GM12892 (cell line): ENCODE results near the gene KIF4A.
"Not testable (repeated sequence)": the region's sequence is repeated elsewhere in the genome, so short reads cannot be mapped to it uniquely, and the experiment has no call there.

ENCODE experiments used
- DNase-seq: peaks from one replicate; pipeline ENCODE4 v3.0.0; 2011; ENCODE audit not compliant: insufficient read length
- FAIRE-seq: peaks from 2 replicates; lab custom pipeline; 2011; peaks lifted over from hg19 to GRCh38; lab: Jason Lieb, UNC
- POLR2A ChIP-seq: IDR thresholded peaks from 2 replicates; pipeline ENCODE4 v1.6.1; 2011; ENCODE audit warnings: low read depth, low read length, control low read depth
- POLR2AphosphoS5 ChIP-seq: IDR thresholded peaks from 2 replicates; pipeline ENCODE4 v1.6.1; 2011; ENCODE audit warnings: low read depth, low read length, control low read depth
- TAF1 ChIP-seq: IDR thresholded peaks from 2 replicates; pipeline ENCODE4 v1.6.1; 2011; ENCODE audit warnings: low read depth, mild to moderate bottlenecking, control low read depth, low read length, borderline replicate concordance

The KIF4A gene

GRCh38 chrX:70352496-70352895, 62.6 kb downstream of the KIF4A start:
- no peak for TF ChIP-seq POLR2AphosphoS5
- TF ChIP-seq POLR2A, result no peak
- no peak for TF ChIP-seq TAF1
- FAIRE-seq (no peak), DNase-seq (no peak)

DNA sequence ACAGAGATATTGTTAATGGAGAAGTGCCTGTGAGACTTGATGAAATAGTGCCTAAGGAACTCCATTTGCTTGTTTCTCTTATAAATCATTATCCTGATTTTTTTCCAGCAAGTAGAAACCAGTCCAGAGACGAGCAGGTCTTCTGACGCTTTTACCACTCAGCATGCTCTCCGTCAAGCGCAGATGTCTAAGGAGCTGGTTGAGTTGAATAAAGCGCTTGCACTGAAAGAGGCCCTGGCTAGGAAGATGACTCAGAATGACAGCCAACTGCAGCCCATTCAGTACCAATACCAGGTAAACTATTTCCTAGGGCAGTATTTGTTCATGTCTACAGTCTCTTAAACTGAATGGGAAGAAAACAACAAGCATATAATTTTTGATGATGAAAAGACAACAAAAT, 63.6 kb downstream of the KIF4A start:
- DNase-seq (no peak), FAIRE-seq (no peak)
- no peak for TF ChIP-seq TAF1

DNA sequence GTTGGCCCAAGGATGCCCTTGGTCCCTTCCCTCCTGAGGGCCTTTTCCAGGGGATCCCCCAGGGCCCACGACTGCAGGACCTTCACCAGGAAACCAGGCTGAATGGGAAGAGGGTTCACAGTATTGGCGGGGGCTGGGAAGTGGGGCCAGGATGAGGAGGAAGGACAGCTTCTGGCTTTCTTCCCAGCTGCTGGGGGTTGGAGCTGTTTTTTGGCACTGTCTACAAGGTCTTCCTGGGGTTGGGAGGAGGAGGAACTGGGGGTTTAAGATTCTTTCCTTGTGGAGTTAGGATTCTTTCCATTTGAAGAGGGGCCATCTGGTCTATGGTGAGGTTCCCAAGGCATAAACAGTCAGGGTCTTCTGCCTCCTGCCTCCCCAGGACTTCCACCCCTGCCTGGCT, 64.8 kb downstream of the KIF4A start:
- no peak for TF ChIP-seq POLR2A
- TF ChIP-seq TAF1, result no peak
- no peak for TF ChIP-seq POLR2AphosphoS5
- FAIRE-seq, result no peak
- no peak for DNase-seq

DNA sequence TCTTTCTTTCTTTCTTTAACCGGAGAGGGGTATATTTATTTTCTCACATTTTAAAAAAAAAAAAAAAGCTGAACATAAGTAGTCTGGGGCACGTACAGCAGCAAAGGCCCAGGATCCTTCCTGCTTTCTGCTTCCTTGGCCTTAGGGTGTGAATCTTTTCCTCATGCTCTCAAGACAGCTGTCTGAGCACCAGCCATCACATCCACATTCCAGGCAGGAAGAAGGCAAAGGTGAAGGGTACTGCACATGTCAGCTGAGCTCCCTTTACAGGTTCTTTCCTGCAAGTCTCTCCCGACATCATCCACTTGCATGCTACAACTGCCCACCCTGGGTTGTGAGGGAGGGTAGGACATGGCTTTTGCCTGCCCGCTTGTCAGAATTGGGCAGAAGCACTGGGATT, 69.6 kb downstream of the KIF4A start:
- FAIRE-seq, result no peak
- no peak for DNase-seq
- no peak for TF ChIP-seq POLR2AphosphoS5
- no peak for TF ChIP-seq POLR2A
- TF ChIP-seq TAF1, result no peak

DNA sequence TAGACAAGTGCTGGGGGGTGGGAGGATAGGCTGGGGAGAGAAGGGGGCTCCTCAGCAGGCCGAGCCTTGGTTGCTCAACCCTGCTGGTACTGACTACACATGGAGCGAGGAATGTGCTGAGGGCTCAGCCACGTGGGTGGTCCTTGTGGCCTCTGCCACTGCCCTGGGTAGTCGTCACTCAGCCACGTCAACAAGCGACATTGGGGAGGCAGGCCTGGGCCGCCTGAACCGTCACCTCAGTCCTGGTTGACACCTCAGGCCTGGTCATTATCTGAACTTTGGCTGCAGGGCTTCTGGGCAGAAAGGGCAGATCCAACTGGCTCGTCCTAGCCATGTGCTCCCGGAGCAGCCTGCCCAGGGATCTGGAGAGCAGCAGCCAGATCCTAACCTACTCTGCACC, 70.5 kb downstream of the KIF4A start:
- FAIRE-seq (no peak), DNase-seq (no peak)
- TF ChIP-seq POLR2AphosphoS5 (no peak), TAF1 (no peak), POLR2A (no peak)

DNA sequence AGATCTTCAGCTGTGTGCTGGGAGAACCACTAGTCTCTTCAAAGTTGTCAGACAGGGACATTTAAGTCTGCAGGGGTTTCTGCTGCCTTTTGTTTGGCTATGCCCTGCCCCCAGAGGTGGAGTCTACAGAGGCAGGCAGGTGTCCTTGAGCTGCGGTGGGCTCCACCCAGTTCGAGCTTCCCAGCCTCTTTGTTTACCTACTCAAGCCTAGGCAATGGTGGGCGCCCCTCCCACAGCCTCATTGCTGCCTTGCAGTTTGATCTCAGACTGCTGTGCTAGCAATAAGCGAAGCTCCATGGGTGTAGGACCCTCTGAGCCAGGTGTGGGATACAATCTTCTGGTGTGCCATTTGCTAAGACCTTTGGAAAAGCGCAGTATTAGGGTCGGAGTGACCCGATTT, 78.8 kb downstream of the KIF4A start:
- FAIRE-seq, DNase-seq: not testable (repeated sequence)

DNA sequence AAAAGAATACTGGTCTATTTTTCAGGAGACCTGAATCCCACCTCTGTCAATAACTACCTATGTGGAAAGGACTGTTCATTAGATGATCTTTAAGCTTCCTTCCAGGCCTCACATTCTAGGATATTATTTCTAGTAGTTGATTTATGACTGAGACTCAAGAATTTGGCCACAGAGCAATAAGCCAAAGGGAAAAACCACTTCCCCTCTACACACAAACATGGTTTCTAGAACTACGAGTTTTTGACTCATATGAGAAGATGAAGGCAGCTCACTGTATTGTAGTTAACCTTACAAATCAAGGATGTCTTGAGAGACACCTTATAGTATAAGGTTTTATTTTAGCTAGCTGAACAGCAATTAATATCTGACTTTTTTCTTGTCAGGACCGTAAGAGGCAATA, 96.3 kb downstream of the KIF4A start:
- no peak for FAIRE-seq
- no peak for DNase-seq
- TF ChIP-seq POLR2A, result no peak
- no peak for TF ChIP-seq POLR2AphosphoS5
- TF ChIP-seq TAF1, result no peak

DNA sequence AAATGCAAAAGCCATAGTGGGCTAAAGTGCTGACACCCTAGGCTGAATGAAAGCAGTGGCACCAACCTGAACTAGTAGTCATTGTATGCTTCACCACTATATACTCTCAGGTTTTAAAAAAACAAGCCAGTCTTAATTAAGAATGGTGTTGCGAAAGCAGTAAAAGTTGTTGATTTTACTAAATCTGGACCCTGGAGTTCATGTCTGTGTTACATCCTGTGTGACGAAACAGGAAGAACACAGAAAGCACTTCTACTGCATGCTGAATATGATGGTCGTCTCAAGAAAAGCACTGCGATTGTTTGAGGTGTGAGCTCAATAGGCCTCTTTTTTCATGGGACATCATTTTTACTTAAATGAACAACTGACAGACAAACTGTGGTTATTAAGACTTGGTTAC, 109.0 kb downstream of the KIF4A start:
- TF ChIP-seq TAF1 (no peak), POLR2AphosphoS5 (no peak)
- FAIRE-seq (no peak), DNase-seq (no peak)

GRCh38 chrX:70400181-70400580, 110.3 kb downstream of the KIF4A start:
- DNase-seq, FAIRE-seq: not testable (repeated sequence)

GRCh38 chrX:70402721-70403120, 112.8 kb downstream of the KIF4A start:
- FAIRE-seq, result no peak
- DNase-seq, result no peak

GRCh38 chrX:70405003-70405402, 115.1 kb downstream of the KIF4A start:
- TF ChIP-seq POLR2AphosphoS5 (no peak), TAF1 (no peak), POLR2A (no peak)
- DNase-seq (no peak), FAIRE-seq (no peak)

More at GRCh38 chrX:70402721-70403120, 112.8 kb downstream of the KIF4A start:
- TF ChIP-seq TAF1, result no peak
- TF ChIP-seq POLR2A, result no peak
- no peak for TF ChIP-seq POLR2AphosphoS5

- no peak for TF ChIP-seq TAF1
- no peak for TF ChIP-seq POLR2AphosphoS5
- TF ChIP-seq POLR2A, result no peak
- DNase-seq (no peak), FAIRE-seq (no peak)
Measured at GRCh38 chrX:70410921-70411320, 121.0 kb downstream of the KIF4A start.

GRCh38 chrX:70411475-70411874, 121.6 kb downstream of the KIF4A start:
- no peak for FAIRE-seq
- TF ChIP-seq POLR2AphosphoS5, result no peak
- no peak for TF ChIP-seq POLR2A
- no peak for TF ChIP-seq TAF1

DNA sequence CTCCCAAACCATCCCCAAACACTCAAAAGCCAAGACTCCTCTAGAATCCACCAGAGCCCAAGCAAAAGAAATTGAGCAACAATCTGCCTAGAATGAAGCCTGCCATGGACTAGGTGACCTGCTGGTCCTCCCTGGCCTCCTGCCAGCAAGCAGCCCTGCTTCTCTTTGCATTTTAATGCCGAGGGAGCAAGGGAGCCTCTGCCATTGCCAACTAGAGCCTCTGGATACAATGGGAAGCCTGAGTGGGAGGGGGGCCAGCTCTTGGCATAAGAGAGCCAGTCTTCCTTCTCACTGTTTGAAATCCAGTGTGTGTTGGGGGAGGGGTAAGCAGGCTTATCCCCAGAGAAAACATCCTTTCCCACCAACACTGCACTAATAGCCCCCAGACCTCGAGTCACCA, 131.7 kb downstream of the KIF4A start:
- DNase-seq (no peak), FAIRE-seq (no peak)
- TF ChIP-seq TAF1 (no peak), POLR2A (no peak), POLR2AphosphoS5 (no peak)

More at GRCh38 chrX:70411475-70411874, 121.6 kb downstream of the KIF4A start:
- no peak for DNase-seq
